ENCODE data around the gene FAM156A.
A peak's percentile ranks its signal among the peaks of the same experiment; 100 is the strongest.

The FAM156A gene

DNA sequence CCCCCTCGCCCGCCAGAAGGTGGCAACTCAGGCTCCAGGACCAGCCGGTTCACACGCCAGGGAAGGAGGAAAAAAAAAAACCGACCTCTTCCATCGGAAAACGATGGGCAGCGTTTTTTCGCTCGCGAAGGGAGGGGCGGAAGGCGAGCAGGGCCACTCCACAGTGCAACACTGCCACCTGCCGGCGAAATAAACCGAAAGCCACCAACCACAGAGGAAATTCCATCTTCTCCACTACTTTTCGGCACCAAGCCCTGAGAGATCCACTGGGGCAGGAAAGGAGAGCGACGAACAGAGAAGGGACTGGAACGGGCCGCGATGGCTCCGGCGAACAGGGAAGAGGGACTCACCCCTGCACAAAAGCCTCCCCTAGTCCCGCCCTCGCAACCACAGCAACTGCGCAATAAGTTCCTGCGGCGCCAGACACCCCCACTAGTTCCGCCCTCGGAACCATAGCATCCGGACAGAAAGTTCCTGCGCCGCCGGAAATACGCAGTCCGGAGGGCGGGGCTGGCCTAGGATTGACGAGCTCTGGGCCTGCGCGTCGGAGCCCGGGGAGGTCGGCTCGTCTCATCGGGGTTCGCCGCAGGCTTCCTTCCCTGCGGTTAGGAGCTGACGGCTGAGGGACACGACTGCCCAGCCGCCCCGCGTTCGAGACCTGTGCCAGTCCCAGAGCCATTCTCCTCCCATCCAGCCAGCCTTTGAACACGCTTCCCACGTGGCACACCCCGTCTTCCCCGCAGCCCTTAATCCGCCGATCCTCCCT is 23.4 kb downstream of the FAM156A start (continued):
- TF ChIP-seq ZNF221 (tag by site-specific recombination; IDR thresholded peaks at IDR 0.05; ENCODE audit: borderline replicate concordance) (0 out of 2 replicates have a peak, but pooled peaks have one; percentile 14), ZNF560 (tag by site-specific recombination; IDR thresholded peaks at IDR 0.05; ENCODE audit: borderline replicate concordance) (no peak), ZNF621 (tag by site-specific recombination; IDR thresholded peaks at IDR 0.05) (no peak), ZBTB10 (tag by site-specific recombination; IDR thresholded peaks at IDR 0.05) (peak; percentile 82), ZNF580 (tag by site-specific recombination; IDR thresholded peaks at IDR 0.05) (peak; percentile 75; the same call in 1 of the 2 replicates), ZNF423 (tag by site-specific recombination; IDR thresholded peaks at IDR 0.05) (peak; percentile 55; the same call in 1 of the 2 replicates), SP3 (tag by site-specific recombination; IDR thresholded peaks at IDR 0.05) (peak; percentile 91), SETDB1 (IDR thresholded peaks at IDR 0.05; ENCODE audit: insufficient read length, low read length) (no peak), GFI1B (tag by site-specific recombination; IDR thresholded peaks at IDR 0.05) (no peak), ZNF146 (tag by site-specific recombination; IDR thresholded peaks at IDR 0.05) (no peak; the same call in 1 of the 2 replicates), ZNF18 (tag by site-specific recombination; IDR thresholded peaks at IDR 0.05) (peak; percentile 96), ZNF350 (tag by site-specific recombination; IDR thresholded peaks at IDR 0.05) (no peak), ZNF514 (tag by site-specific recombination; IDR thresholded peaks at IDR 0.05) (no peak), ZNF664 (tag by site-specific recombination; IDR thresholded peaks at IDR 0.05) (0 out of 2 replicates have a peak, but pooled peaks have one; percentile 42), ZNF777 (tag by site-specific recombination; IDR thresholded peaks at IDR 0.05; ENCODE audit: borderline replicate concordance) (0 out of 2 replicates have a peak, but pooled peaks have one; percentile 64), TCF7L2 (IDR thresholded peaks at IDR 0.05; ENCODE audit: borderline replicate concordance, low read depth, low read length) (no peak)
- TF ChIP-seq, protein P1, sequence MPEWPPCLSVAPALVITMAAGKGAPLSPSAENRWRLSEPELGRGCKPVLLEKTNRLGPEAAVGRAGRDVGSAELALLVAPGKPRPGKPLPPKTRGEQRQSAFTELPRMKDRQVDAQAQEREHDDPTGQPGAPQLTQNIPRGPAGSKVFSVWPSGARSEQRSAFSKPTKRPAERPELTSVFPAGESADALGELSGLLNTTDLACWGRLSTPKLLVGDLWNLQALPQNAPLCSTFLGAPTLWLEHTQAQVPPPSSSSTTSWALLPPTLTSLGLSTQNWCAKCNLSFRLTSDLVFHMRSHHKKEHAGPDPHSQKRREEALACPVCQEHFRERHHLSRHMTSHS (tag by site-specific recombination; IDR thresholded peaks at IDR 0.05): no peak
- TF ChIP-seq, protein P2, sequence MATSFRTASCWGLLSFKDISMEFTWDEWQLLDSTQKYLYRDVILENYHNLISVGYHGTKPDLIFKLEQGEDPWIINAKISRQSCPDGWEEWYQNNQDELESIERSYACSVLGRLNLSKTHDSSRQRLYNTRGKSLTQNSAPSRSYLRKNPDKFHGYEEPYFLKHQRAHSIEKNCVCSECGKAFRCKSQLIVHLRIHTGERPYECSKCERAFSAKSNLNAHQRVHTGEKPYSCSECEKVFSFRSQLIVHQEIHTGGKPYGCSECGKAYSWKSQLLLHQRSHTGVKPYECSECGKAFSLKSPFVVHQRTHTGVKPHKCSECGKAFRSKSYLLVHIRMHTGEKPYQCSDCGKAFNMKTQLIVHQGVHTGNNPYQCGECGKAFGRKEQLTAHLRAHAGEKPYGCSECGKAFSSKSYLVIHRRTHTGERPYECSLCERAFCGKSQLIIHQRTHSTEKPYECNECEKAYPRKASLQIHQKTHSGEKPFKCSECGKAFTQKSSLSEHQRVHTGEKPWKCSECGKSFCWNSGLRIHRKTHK (tag by site-specific recombination; IDR thresholded peaks at IDR 0.05): no peak
- TF ChIP-seq, protein P3, sequence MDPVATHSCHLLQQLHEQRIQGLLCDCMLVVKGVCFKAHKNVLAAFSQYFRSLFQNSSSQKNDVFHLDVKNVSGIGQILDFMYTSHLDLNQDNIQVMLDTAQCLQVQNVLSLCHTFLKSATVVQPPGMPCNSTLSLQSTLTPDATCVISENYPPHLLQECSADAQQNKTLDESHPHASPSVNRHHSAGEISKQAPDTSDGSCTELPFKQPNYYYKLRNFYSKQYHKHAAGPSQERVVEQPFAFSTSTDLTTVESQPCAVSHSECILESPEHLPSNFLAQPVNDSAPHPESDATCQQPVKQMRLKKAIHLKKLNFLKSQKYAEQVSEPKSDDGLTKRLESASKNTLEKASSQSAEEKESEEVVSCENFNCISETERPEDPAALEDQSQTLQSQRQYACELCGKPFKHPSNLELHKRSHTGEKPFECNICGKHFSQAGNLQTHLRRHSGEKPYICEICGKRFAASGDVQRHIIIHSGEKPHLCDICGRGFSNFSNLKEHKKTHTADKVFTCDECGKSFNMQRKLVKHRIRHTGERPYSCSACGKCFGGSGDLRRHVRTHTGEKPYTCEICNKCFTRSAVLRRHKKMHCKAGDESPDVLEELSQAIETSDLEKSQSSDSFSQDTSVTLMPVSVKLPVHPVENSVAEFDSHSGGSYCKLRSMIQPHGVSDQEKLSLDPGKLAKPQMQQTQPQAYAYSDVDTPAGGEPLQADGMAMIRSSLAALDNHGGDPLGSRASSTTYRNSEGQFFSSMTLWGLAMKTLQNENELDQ (tag by site-specific recombination; IDR thresholded peaks at IDR 0.05; ENCODE audit: low read depth): no peak
- TF ChIP-seq, protein P4, sequence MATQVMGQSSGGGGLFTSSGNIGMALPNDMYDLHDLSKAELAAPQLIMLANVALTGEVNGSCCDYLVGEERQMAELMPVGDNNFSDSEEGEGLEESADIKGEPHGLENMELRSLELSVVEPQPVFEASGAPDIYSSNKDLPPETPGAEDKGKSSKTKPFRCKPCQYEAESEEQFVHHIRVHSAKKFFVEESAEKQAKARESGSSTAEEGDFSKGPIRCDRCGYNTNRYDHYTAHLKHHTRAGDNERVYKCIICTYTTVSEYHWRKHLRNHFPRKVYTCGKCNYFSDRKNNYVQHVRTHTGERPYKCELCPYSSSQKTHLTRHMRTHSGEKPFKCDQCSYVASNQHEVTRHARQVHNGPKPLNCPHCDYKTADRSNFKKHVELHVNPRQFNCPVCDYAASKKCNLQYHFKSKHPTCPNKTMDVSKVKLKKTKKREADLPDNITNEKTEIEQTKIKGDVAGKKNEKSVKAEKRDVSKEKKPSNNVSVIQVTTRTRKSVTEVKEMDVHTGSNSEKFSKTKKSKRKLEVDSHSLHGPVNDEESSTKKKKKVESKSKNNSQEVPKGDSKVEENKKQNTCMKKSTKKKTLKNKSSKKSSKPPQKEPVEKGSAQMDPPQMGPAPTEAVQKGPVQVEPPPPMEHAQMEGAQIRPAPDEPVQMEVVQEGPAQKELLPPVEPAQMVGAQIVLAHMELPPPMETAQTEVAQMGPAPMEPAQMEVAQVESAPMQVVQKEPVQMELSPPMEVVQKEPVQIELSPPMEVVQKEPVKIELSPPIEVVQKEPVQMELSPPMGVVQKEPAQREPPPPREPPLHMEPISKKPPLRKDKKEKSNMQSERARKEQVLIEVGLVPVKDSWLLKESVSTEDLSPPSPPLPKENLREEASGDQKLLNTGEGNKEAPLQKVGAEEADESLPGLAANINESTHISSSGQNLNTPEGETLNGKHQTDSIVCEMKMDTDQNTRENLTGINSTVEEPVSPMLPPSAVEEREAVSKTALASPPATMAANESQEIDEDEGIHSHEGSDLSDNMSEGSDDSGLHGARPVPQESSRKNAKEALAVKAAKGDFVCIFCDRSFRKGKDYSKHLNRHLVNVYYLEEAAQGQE (tag by site-specific recombination; IDR thresholded peaks at IDR 0.05): peak; percentile 42
- TF ChIP-seq, protein P5, sequence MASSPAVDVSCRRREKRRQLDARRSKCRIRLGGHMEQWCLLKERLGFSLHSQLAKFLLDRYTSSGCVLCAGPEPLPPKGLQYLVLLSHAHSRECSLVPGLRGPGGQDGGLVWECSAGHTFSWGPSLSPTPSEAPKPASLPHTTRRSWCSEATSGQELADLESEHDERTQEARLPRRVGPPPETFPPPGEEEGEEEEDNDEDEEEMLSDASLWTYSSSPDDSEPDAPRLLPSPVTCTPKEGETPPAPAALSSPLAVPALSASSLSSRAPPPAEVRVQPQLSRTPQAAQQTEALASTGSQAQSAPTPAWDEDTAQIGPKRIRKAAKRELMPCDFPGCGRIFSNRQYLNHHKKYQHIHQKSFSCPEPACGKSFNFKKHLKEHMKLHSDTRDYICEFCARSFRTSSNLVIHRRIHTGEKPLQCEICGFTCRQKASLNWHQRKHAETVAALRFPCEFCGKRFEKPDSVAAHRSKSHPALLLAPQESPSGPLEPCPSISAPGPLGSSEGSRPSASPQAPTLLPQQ (tag by site-specific recombination; IDR thresholded peaks at IDR 0.05): peak; percentile 79

Data from HEK293 (cell line).